Measurements from ENCODE around the gene OR6X1.
"Not testable (repeated sequence)": the region's sequence is repeated elsewhere in the genome, so short reads cannot be mapped to it uniquely, and the experiment has no call there.

OR6X1 gene

GRCh38 chr11:123753110-123753509 is 1.2 kb downstream of the OR6X1 start:
- no peak for DNase-seq

GRCh38 chr11:123751781-123752180 is 2.5 kb downstream of the OR6X1 start:
- no peak for DNase-seq

GRCh38 chr11:123748349-123748748 is 6.0 kb downstream of the OR6X1 start:
- DNase-seq = not testable (repeated sequence)

GRCh38 chr11:123745764-123746451 is 8.4 kb downstream of the OR6X1 start:
- no peak for DNase-seq

- DNase-seq = peak; percentile 3
Observed at GRCh38 chr11:123742724-123743120, 11.6 kb downstream of the OR6X1 start.

GRCh38 chr11:123742031-123742723 is 12.1 kb downstream of the OR6X1 start:
- DNase-seq = no peak

- DNase-seq = peak; percentile 88
Observed at GRCh38 chr11:123741159-123742030, 12.9 kb downstream of the OR6X1 start, which contains the start of gene ZNF202. Gene ZNF202 (minus strand): TSS chr11:123741660. CDS start chr11:123730888, 10,772 bp downstream.

GRCh38 chr11:123740787-123741158 is 13.5 kb downstream of the OR6X1 start:
- DNase-seq = no peak

- no peak for DNase-seq
Observed at GRCh38 chr11:123738374-123738773, 15.9 kb downstream of the OR6X1 start.

GRCh38 chr11:123736769-123737168 is 17.5 kb downstream of the OR6X1 start:
- no peak for DNase-seq

GRCh38 chr11:123729602-123730001 is 24.7 kb downstream of the OR6X1 start:
- DNase-seq = no peak

- no peak for DNase-seq
Observed at GRCh38 chr11:123725995-123726655, 28.2 kb downstream of the OR6X1 start.

GRCh38 chr11:123719452-123719851 is 34.9 kb downstream of the OR6X1 start:
- no peak for DNase-seq

- DNase-seq = no peak
Observed at GRCh38 chr11:123718469-123718868, 35.8 kb downstream of the OR6X1 start.

GRCh38 chr11:123718063-123718462 is 36.3 kb downstream of the OR6X1 start:
- DNase-seq = no peak

- not testable (repeated sequence) for DNase-seq
Observed at GRCh38 chr11:123712627-123713026, 41.7 kb downstream of the OR6X1 start.

- DNase-seq = peak; percentile 14
Observed at GRCh38 chr11:123707606-123708205, 46.6 kb downstream of the OR6X1 start.

- no peak for DNase-seq
Observed at GRCh38 chr11:123707206-123707605, 47.1 kb downstream of the OR6X1 start.

- no peak for DNase-seq
Observed at GRCh38 chr11:123704341-123704740, 50.0 kb downstream of the OR6X1 start.
